Measurements from ENCODE around the gene KDM6A.

- TF ChIP-seq CTCF (IDR thresholded peaks at IDR 0.05) (no peak), EZH2 (IDR thresholded peaks at IDR 0.05; ENCODE audit: borderline replicate concordance, insufficient read depth, low read depth, low read length, poor library complexity, severe bottlenecking) (no peak)
Measured at GRCh38 chrX:45006002-45006800, 133.2 kb downstream of the KDM6A start.

Data from B cell (primary cell).